Astrocyte (in vitro differentiated cells and primary cell): ENCODE data around the gene OR56A3.
"Not testable (repeated sequence)": the region's sequence is repeated elsewhere in the genome, so short reads cannot be mapped to it uniquely, and the experiment has no call there.

Experiments used
- CTCF ChIP-seq: IDR thresholded peaks from 2 replicates; pipeline ENCODE4 v1.5.1; 2011; ENCODE audit warnings: low read depth, mild to moderate bottlenecking, inconsistent platforms, low read length, moderate library complexity; ENCODE audit not compliant: insufficient read depth
- EZH2 ChIP-seq: IDR thresholded peaks from 2 replicates; pipeline ENCODE4 v1.6.1; 2012; ENCODE audit warnings: mild to moderate bottlenecking, low read length, inconsistent platforms; ENCODE audit not compliant: insufficient read depth

- TF ChIP-seq CTCF, EZH2: not testable (repeated sequence)
These were observed 18.8 kb downstream of the OR56A3 start for GRCh38 chr11:5960704-5961320.
